Kidney capillary endothelial cell (primary cell): ENCODE results near the gene NPAS2.

Source experiments
- DNase-seq: peaks from one replicate; pipeline ENCODE4 v3.0.0-alpha.2; 2018; ENCODE audit warnings: low spot score

Gene NPAS2

GRCh38 chr2:100886085-100886484 lies 66.1 kb downstream of the NPAS2 start:
- DNase-seq, result no peak

GRCh38 chr2:100887039-100887578 lies 67.2 kb downstream of the NPAS2 start:
- no peak for DNase-seq

- DNase-seq, result no peak
Measured at GRCh38 chr2:100887713-100888495, 68.0 kb downstream of the NPAS2 start.

- no peak for DNase-seq
Measured at GRCh38 chr2:100888601-100889000, 68.7 kb downstream of the NPAS2 start.

- no peak for DNase-seq
Measured at GRCh38 chr2:100889286-100889685, 69.3 kb downstream of the NPAS2 start.

GRCh38 chr2:100891906-100892642 lies 72.1 kb downstream of the NPAS2 start:
- DNase-seq, result peak; percentile 60

GRCh38 chr2:100893392-100894104 lies 73.6 kb downstream of the NPAS2 start:
- DNase-seq, result no peak

GRCh38 chr2:100894105-100894795 lies 74.3 kb downstream of the NPAS2 start:
- DNase-seq, result no peak

- DNase-seq, result no peak
Measured at GRCh38 chr2:100894796-100895156, 74.8 kb downstream of the NPAS2 start.

GRCh38 chr2:100895402-100895801 lies 75.5 kb downstream of the NPAS2 start:
- no peak for DNase-seq

GRCh38 chr2:100895934-100896685 lies 76.2 kb downstream of the NPAS2 start:
- no peak for DNase-seq

- DNase-seq, result no peak
Measured at GRCh38 chr2:100898035-100898665, 78.2 kb downstream of the NPAS2 start.

GRCh38 chr2:100900156-100900795 lies 80.3 kb downstream of the NPAS2 start:
- DNase-seq, result no peak

- peak; percentile 88 for DNase-seq
Measured at GRCh38 chr2:100902817-100903405, 83.0 kb downstream of the NPAS2 start.

GRCh38 chr2:100903534-100904258 lies 83.8 kb downstream of the NPAS2 start:
- no peak for DNase-seq

- no peak for DNase-seq
Measured at GRCh38 chr2:100905132-100905805, 85.3 kb downstream of the NPAS2 start.

- no peak for DNase-seq
Measured at GRCh38 chr2:100906131-100906530, 86.2 kb downstream of the NPAS2 start.

GRCh38 chr2:100906679-100907078 lies 86.7 kb downstream of the NPAS2 start:
- no peak for DNase-seq

GRCh38 chr2:100907832-100908231 lies 87.9 kb downstream of the NPAS2 start:
- DNase-seq, result no peak
